Stimulated activated CD8-positive, alpha-beta memory T cell treated with anti-CD3 and anti-CD28 coated beads, Interleukin-15, amount 100 ng/mL, for 48 hours (primary cell): ENCODE data around the gene CCDC187.

ENCODE experiments used
- DNase-seq, 2 donors: peaks; one replicate each; pipeline ENCODE4 v3.0.0-alpha.2; 2020; ENCODE audit warnings: low read depth in 2 of 2

CCDC187 gene

DNA sequence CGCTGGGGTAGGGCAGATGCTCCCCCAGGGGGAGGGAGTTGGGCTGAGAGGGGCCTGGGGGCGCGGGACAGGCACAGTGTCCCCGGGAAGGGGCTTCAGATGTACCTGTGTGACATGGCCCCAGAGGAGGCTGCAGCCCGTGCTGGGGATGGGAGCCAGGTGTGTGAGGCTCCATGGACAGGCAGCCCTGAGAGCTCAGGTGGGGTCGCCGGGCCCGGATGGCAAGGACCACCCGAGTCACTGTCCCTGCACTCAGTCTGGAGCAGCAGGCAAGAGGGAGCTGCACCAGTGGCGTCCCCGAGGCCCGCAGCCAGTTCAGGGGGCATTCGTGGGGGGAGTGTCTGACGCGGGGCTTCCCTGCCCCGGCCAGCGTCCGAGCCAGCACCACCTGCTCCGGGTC, 18.9 kb downstream of the CCDC187 start:
- DNase-seq, result no peak

DNA sequence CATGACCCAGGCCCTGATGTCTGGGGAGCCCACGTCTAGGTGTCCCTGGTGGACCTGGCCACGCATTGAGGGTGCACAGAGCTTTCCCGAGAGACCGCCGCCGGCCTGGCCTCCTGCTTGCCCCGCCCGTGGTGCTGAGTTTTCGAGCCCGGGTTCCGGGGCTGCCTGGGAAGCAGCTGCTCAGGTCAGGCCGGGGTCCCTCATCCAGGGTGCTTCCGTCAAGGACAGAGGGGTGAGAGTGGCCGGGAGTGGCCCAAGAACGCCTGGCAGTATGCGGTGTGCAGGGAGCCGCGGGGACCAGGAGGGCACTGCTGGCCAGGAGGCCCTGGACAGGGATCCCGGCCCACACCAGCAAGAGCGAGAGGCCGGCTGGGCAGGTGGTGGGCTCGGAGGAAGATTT, 19.6 kb downstream of the CCDC187 start:
- no peak for DNase-seq

- peak; percentile 49 to 52 for DNase-seq
Observed at GRCh38 chr9:136283291-136284235, 20.3 kb downstream of the CCDC187 start.

GRCh38 chr9:136282272-136282861, 21.5 kb downstream of the CCDC187 start:
- no peak for DNase-seq

GRCh38 chr9:136281421-136282271, 22.2 kb downstream of the CCDC187 start:
- DNase-seq, result no peak

DNA sequence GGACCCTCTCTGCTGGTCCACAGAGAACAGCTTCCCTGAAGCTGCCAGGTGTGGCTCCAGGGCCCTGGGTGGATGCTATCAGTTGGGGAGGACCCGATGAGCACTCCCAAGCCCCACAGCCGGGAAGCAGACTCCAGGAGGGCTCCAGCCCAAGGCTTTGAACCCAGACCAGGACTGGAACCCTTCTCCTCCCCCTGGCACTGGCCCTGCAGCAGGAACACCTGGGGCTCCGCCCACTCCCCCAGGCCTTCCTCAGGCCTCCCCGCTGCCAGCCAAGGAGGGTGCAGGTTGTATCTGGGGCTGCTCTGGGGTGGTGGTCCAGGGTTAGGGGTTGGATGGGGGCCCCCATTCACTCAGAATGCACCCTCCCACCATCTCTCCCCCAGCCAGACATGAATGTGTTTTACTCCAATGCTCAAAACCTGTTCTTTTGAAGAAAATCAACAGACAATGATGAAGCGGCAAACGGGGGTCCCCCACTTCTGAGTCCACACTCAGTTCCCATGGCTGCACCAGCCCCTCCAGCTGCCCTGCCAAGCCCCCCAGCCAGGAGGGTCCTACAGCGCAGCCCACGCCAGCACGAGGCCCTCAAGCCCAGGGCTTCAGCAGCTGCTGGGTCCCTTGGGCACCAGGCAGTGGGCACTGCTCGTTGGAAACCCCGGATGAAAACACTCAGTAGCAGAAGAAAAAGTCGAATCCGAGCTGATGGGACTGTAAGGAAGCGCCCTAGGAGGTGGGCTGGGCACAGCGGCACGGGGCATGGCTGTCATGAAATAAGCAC, 23.2 kb downstream of the CCDC187 start:
- no peak for DNase-seq

- no peak for DNase-seq
Observed at GRCh38 chr9:136279471-136279870, 24.4 kb downstream of the CCDC187 start.

GRCh38 chr9:136278894-136279293, 25.0 kb downstream of the CCDC187 start:
- DNase-seq, result no peak

GRCh38 chr9:136278221-136278620, 25.7 kb downstream of the CCDC187 start:
- no peak for DNase-seq

DNA sequence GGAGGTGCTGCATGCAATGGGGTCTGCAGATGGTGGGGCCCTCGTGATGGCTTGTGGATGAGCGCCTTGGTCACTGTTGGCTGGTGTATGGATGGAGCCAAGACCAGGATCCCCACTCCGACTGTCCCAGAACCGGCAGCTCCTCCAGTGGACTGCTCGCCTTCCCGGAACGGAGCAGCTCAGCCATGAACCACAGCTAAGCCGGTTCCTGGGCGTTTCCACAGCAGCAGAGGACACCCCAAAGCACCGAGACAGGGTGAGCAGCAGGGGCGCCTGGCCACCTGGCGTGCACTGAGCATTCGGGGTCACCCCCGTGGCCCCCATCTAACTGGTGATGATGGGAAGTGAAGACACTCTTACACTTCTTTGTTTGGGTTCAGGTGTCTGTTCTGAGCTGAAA, 26.1 kb downstream of the CCDC187 start:
- no peak for DNase-seq

GRCh38 chr9:136276716-136277115, 27.2 kb downstream of the CCDC187 start:
- DNase-seq, result no peak

GRCh38 chr9:136275655-136276429, 28.1 kb downstream of the CCDC187 start:
- no peak for DNase-seq

- no peak for DNase-seq
Observed at GRCh38 chr9:136274786-136275654, 28.9 kb downstream of the CCDC187 start.

GRCh38 chr9:136273921-136274785, 29.7 kb downstream of the CCDC187 start:
- no peak for DNase-seq

DNA sequence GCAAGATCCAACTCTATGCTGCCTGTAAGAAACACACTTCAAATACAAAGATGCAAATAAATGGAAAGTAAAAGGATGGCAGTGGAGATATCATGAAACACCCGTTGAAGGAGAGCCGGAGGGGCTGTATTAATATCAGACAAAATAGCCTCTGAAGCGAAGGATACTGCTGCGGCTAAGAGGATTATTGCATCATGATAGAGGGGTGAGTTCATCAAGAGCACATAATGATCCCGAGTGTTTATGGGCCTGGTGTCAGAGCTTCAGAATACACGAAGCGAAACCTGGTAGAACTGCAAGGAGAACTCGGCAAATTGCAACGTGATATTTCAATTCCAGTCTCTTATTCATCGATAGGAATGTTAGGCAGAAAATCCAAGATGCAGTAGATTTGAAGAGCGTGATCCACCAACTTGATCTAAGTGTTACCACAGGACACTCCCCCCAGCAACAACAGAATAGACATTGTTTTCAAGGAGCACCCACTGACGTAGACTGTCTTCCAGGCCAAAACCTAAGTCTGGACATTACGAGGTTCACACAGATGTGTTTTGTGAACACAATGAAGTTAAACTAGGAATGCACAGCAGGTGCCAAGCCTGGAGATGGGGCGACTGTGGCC, 30.5 kb downstream of the CCDC187 start:
- no peak for DNase-seq

DNA sequence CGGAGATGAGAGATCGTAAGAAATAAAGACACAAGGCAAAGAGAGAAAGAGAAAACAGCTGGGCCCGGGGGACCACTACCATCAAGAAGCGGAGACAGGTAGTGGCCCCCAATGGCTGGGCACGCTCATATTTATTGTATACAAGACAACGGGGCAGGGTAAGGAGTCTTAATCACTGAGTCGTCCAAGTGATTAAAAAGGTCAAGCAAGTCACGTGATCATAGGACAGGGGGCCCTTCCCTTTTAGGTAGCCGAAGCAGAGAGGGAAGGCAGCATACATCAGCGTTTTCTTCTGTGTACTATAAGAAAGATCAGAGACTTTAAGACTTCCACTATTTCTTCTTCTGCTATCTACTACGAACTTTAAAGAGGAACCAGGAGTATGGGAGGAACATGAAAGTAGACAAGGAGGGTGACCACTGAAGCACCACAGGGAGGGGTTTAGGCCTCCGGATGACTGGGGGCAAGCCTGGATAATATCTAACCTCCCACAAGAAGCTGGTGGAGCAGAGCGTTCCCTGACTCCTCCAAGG, 33.7 kb downstream of the CCDC187 start:
- DNase-seq, result no peak

DNA sequence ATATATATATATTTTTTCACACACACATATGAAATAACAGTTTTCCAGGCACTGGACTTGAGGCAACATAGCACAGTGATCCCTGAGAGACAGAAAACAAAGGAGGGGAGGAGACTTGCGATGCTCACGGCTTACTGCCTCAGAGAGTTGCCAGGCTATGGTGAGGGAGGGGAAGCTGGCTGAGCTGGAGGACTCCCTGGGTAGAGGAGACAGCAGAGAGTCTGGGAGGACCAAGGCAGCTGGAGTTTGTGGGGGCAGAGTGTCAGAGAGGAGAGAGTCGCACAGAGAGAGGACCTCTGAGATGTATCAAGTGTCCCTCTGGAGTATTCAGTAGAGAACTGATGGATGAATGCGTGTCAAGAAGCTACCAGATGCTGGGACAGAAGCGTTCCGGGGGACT, 35.2 kb downstream of the CCDC187 start:
- DNase-seq, result no peak

- no peak for DNase-seq
Observed at GRCh38 chr9:136268318-136268717, 35.6 kb downstream of the CCDC187 start.
